Liver (tissue), 9 donors: Measurements from ENCODE around the gene DBN1. TPM values are rescaled to one million over a fixed set of nuclear protein-coding genes. Genes with fewer than 3 reads are reported as not detected.

Source experiments
- DNase-seq: peaks from one replicate; pipeline ENCODE4 v3.0.0-alpha.2; 2017; ENCODE audit warnings: low spot score
- H3K27ac ChIP-seq, 2 donors: one replicate each; pipeline ENCODE4 v1.7.0; 2013; ENCODE audit warnings: inconsistent platforms in 2 of 2, low read length in 2 of 2, control low read depth in 1 of 2, low read depth in 1 of 2, mild to moderate bottlenecking in 1 of 2
- H3K27me3 ChIP-seq, 4 donors: one replicate each; pipeline versions ENCODE4 v1.6.1 to v1.7.0; 2013; ENCODE audit warnings: low read length in 3 of 4, inconsistent platforms in 1 of 4, mild to moderate bottlenecking in 1 of 4, moderate library complexity in 1 of 4; ENCODE audit not compliant: control insufficient read depth in 4 of 4, insufficient read depth in 4 of 4
- H3K36me3 ChIP-seq, 4 donors: one replicate each; pipeline versions ENCODE4 v1.6.1 to v1.7.0; 2013; ENCODE audit warnings: low read length in 3 of 4, mild to moderate bottlenecking in 3 of 4, low read depth in 1 of 4, moderate library complexity in 1 of 4; ENCODE audit not compliant: control insufficient read depth in 4 of 4, insufficient read depth in 3 of 4
- H3K4me1 ChIP-seq, 4 donors: one replicate each; pipeline versions ENCODE4 v1.6.1 to v1.7.0; 2013; ENCODE audit warnings: low read length in 3 of 4, mild to moderate bottlenecking in 3 of 4, moderate library complexity in 1 of 4; ENCODE audit not compliant: control insufficient read depth in 4 of 4, insufficient read depth in 4 of 4
- H3K4me3 ChIP-seq, 3 donors: one replicate each; pipeline versions ENCODE4 v1.6.1 to v1.7.0; 2013; ENCODE audit warnings: low read length in 3 of 3, control low read depth in 1 of 3, low read depth in 1 of 3, mild to moderate bottlenecking in 1 of 3
- H3K9ac ChIP-seq, 2 donors: one replicate each; pipeline ENCODE4 v1.7.0; 2013; ENCODE audit warnings: low read length in 2 of 2, mild to moderate bottlenecking in 2 of 2, moderate library complexity in 2 of 2, control low read depth in 1 of 2, low read depth in 1 of 2
- H3K9me3 ChIP-seq, 4 donors: one replicate each; pipeline versions ENCODE4 v1.6.1 to v1.7.0; 2013; ENCODE audit warnings: low read length in 3 of 4; ENCODE audit not compliant: control insufficient read depth in 4 of 4
- EGR1 ChIP-seq, 2 donors: IDR thresholded peaks; 2 replicates each; pipeline ENCODE4 v1.6.1; 2016 to 2018; ENCODE audit warnings: antibody characterized with exemption in 2 of 2, low read depth in 2 of 2
- FOXA1 ChIP-seq: IDR thresholded peaks from 2 replicates; pipeline ENCODE4 v1.6.1; 2016; ENCODE audit warnings: antibody characterized with exemption
- FOXA2 ChIP-seq: IDR thresholded peaks from 2 replicates; pipeline ENCODE4 v1.6.1; 2016; ENCODE audit warnings: antibody characterized with exemption
- GABPA ChIP-seq, 2 donors: IDR thresholded peaks in 1 of 2; conservative IDR thresholded peaks in 1 of 2; 2 replicates each; pipeline ENCODE4 v1.6.1; 2016; ENCODE audit warnings: antibody characterized with exemption in 2 of 2, mild to moderate bottlenecking in 1 of 2, moderate library complexity in 1 of 2
- HNF4A ChIP-seq, 2 donors: conservative IDR thresholded peaks; 2 replicates each; pipeline ENCODE4 v1.6.1; 2016; ENCODE audit warnings: antibody characterized with exemption in 2 of 2, mild to moderate bottlenecking in 2 of 2
- HNF4G ChIP-seq: IDR thresholded peaks from 2 replicates; pipeline ENCODE4 v1.6.1; 2016; ENCODE audit warnings: antibody characterized with exemption
- JUND ChIP-seq, 2 donors: IDR thresholded peaks; 2 replicates each; pipeline ENCODE4 v1.6.1; 2016; ENCODE audit warnings: antibody characterized with exemption in 2 of 2
- NR2F2 ChIP-seq: IDR thresholded peaks from 2 replicates; pipeline ENCODE4 v1.6.1; 2016; ENCODE audit warnings: antibody characterized with exemption
- RAD21 ChIP-seq, 2 donors: IDR thresholded peaks; 2 replicates each; pipeline ENCODE4 v1.6.1; 2016; ENCODE audit warnings: antibody characterized with exemption in 2 of 2, mild to moderate bottlenecking in 2 of 2
- RXRA ChIP-seq, 2 donors: IDR thresholded peaks; 2 replicates each; pipeline ENCODE4 v1.6.1; 2017 to 2018; ENCODE audit warnings: antibody characterized with exemption in 2 of 2, mild to moderate bottlenecking in 1 of 2
- SP1 ChIP-seq: IDR thresholded peaks from 2 replicates; pipeline ENCODE4 v1.6.1; 2018; ENCODE audit warnings: antibody characterized with exemption, mild to moderate bottlenecking
- TAF1 ChIP-seq: conservative IDR thresholded peaks from 2 replicates; pipeline ENCODE4 v1.6.1; 2016; ENCODE audit warnings: antibody characterized with exemption, mild to moderate bottlenecking
- YY1 ChIP-seq: IDR thresholded peaks from 2 replicates; pipeline ENCODE4 v1.6.1; 2016; ENCODE audit warnings: antibody characterized with exemption, mild to moderate bottlenecking
- WGBS: extraction: QIAGEN DNeasy Blood & Tissue Kit; methylation state at CpG from one replicate; pipeline ENCODE4 v1.1.7; 2013; 5-methylcytosine and 5-hydroxymethylcytosine counted together
- polyA plus RNA-seq, 2 donors: library from polyadenylated mRNA; stranded (reverse) in 1 of 2; unstranded in 1 of 2; fragments of 200-250 nt in 1 of 2; fragments of >200 nt in 1 of 2; fragmentation: Nextera tagmentation in 1 of 2; extraction: Ambion mirVana in 1 of 2; gene quantifications; one replicate each; pipeline versions ENCODE4 v1.2.1 to v1.2.3, GENCODE V29; 2013 to 2015
- total RNA-seq, 2 donors: library from RNA; depleted of rRNA; stranded (reverse); fragments of >200 nt; gene quantifications; one replicate each; pipeline ENCODE4 v1.2.3, GENCODE V29; 2014
- TF ChIP-seq, protein P1 (sequence below): IDR thresholded peaks from 2 replicates; pipeline ENCODE4 v1.6.1; 2016; ENCODE audit warnings: antibody characterized with exemption
- TF ChIP-seq, protein P2 (sequence below): IDR thresholded peaks from 2 replicates; pipeline ENCODE4 v1.6.1; 2016; ENCODE audit warnings: antibody characterized with exemption
- TF ChIP-seq, protein P3 (sequence below): IDR thresholded peaks from 2 replicates; pipeline ENCODE4 v1.6.1; 2016; ENCODE audit warnings: antibody characterized with exemption, mild to moderate bottlenecking
- TF ChIP-seq, protein P4 (sequence below): IDR thresholded peaks from 2 replicates; pipeline ENCODE4 v1.6.1; 2016; ENCODE audit warnings: antibody characterized with exemption
- TF ChIP-seq, protein P5 (sequence below): fragments of 150-350 bp; IDR thresholded peaks from 2 replicates; pipeline ENCODE4 v1.5.1; 2017; ENCODE audit warnings: improper control_type of control experiment, low read depth, low read length; ENCODE audit not compliant: missing input control
- donor health status: healthy.
- donor health status: healthy.
- donor health status: healthy.
- donor health status: healthy.
- donor health status: healthy.

Gene DBN1
- total and polyA plus RNA-seq, 4 donors: 1.5 to 4.9 (median 2.0) TPM

DNA sequence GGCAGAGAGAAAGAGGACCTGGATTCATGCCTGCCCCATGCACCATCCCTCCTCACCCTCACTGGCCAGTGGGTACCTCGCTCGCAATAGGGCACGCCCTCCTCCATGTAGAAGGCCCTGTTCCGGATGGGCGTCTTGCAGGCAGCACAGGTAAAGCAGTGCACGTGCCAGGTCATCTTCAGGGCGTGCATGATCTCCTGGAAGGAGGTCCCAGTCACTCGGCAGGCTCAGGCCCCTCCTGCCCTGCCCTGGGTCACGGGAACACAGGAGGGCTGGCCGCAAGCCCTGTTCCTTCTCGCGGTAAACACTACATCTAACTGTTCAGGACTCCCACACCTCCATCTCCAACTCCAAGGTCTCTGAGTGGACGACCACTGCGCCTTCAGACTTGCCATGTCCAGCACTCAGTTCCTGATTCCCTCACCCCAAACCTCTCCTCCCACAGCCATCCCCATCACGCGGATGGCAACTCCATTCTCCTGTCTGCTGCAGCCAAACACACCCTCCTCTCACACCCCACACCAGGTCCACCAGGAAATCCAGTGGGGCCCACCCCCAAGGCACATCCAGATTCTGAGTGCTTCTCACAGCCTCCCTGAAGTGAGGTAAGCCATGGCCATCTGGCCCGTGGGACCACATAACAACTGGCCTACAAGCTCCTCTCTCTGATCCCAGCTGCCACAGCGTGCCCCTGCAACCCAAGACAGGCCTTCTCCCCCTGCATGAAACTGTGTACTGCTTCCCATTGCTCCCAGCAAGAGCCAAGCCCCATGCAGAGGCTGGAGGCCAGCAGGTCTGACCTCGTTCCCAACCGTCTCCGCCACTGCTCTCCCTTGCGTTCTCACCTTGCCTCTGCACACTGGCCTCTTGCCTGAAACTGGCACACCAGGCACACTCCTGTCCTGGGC, 10.8 kb upstream of the DBN1 start:
- H3K27me3 ChIP-seq: no peaks in the 10 kb centered on the region
- peaks cover 3 to 12% (median 10%) of the 10 kb centered on the region in 4 donors for H3K4me1 ChIP-seq
- 95% methylated on average over 22 of the region's 22 CpGs for WGBS
- no peak for TF ChIP-seq GABPA (IDR thresholded peaks at IDR 0.05 in 1 of 2, conservative IDR thresholded peaks at IDR 0.05 in 1 of 2)
- TF ChIP-seq SP1: no peak
- TF ChIP-seq FOXA1: no peak
- TF ChIP-seq, protein P1, sequence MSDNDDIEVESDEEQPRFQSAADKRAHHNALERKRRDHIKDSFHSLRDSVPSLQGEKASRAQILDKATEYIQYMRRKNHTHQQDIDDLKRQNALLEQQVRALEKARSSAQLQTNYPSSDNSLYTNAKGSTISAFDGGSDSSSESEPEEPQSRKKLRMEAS: no peak
- no peak for TF ChIP-seq HNF4G
- TF ChIP-seq, protein P2, sequence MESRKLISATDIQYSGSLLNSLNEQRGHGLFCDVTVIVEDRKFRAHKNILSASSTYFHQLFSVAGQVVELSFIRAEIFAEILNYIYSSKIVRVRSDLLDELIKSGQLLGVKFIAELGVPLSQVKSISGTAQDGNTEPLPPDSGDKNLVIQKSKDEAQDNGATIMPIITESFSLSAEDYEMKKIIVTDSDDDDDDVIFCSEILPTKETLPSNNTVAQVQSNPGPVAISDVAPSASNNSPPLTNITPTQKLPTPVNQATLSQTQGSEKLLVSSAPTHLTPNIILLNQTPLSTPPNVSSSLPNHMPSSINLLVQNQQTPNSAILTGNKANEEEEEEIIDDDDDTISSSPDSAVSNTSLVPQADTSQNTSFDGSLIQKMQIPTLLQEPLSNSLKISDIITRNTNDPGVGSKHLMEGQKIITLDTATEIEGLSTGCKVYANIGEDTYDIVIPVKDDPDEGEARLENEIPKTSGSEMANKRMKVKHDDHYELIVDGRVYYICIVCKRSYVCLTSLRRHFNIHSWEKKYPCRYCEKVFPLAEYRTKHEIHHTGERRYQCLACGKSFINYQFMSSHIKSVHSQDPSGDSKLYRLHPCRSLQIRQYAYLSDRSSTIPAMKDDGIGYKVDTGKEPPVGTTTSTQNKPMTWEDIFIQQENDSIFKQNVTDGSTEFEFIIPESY: no peak
- no peak for TF ChIP-seq EGR1 (IDR thresholded peaks at IDR 0.05; ENCODE audit: low read depth in 2 of 2)
- no peak for TF ChIP-seq YY1
- TF ChIP-seq FOXA2: no peak
- TF ChIP-seq, protein P3, sequence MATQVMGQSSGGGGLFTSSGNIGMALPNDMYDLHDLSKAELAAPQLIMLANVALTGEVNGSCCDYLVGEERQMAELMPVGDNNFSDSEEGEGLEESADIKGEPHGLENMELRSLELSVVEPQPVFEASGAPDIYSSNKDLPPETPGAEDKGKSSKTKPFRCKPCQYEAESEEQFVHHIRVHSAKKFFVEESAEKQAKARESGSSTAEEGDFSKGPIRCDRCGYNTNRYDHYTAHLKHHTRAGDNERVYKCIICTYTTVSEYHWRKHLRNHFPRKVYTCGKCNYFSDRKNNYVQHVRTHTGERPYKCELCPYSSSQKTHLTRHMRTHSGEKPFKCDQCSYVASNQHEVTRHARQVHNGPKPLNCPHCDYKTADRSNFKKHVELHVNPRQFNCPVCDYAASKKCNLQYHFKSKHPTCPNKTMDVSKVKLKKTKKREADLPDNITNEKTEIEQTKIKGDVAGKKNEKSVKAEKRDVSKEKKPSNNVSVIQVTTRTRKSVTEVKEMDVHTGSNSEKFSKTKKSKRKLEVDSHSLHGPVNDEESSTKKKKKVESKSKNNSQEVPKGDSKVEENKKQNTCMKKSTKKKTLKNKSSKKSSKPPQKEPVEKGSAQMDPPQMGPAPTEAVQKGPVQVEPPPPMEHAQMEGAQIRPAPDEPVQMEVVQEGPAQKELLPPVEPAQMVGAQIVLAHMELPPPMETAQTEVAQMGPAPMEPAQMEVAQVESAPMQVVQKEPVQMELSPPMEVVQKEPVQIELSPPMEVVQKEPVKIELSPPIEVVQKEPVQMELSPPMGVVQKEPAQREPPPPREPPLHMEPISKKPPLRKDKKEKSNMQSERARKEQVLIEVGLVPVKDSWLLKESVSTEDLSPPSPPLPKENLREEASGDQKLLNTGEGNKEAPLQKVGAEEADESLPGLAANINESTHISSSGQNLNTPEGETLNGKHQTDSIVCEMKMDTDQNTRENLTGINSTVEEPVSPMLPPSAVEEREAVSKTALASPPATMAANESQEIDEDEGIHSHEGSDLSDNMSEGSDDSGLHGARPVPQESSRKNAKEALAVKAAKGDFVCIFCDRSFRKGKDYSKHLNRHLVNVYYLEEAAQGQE: no peak
- TF ChIP-seq TAF1: no peak
- TF ChIP-seq HNF4A (conservative IDR thresholded peaks at IDR 0.05): no peak
- TF ChIP-seq, protein P4, sequence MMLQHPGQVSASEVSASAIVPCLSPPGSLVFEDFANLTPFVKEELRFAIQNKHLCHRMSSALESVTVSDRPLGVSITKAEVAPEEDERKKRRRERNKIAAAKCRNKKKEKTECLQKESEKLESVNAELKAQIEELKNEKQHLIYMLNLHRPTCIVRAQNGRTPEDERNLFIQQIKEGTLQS: no peak
- TF ChIP-seq RAD21 (IDR thresholded peaks at IDR 0.05): no peak
- no peak for TF ChIP-seq RXRA (IDR thresholded peaks at IDR 0.05)
- no peak for TF ChIP-seq NR2F2
- TF ChIP-seq, protein P5, sequence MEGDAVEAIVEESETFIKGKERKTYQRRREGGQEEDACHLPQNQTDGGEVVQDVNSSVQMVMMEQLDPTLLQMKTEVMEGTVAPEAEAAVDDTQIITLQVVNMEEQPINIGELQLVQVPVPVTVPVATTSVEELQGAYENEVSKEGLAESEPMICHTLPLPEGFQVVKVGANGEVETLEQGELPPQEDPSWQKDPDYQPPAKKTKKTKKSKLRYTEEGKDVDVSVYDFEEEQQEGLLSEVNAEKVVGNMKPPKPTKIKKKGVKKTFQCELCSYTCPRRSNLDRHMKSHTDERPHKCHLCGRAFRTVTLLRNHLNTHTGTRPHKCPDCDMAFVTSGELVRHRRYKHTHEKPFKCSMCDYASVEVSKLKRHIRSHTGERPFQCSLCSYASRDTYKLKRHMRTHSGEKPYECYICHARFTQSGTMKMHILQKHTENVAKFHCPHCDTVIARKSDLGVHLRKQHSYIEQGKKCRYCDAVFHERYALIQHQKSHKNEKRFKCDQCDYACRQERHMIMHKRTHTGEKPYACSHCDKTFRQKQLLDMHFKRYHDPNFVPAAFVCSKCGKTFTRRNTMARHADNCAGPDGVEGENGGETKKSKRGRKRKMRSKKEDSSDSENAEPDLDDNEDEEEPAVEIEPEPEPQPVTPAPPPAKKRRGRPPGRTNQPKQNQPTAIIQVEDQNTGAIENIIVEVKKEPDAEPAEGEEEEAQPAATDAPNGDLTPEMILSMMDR: no peak
- no peak for TF ChIP-seq JUND (IDR thresholded peaks at IDR 0.05)
- no peaks in the 10 kb centered on the region for H3K9me3 ChIP-seq
- DNase-seq: no peak
- no peak overlapping the region for H3K27ac ChIP-seq
- H3K36me3 ChIP-seq: peaks cover 0 to 4% (median under 1%) of the 10 kb centered on the region in 4 donors
- H3K4me3 ChIP-seq: no peak overlapping the region
- H3K9ac ChIP-seq: no peak overlapping the region
